GM12874 (cell line): ENCODE results near the gene DMD.

Experiments
- CTCF ChIP-seq: IDR thresholded peaks from 2 replicates; pipeline ENCODE4 v1.5.1; 2011; ENCODE audit warnings: low read depth, mild to moderate bottlenecking, control low read depth, low read length, moderate library complexity; ENCODE audit not compliant: insufficient read depth

The DMD gene

DNA sequence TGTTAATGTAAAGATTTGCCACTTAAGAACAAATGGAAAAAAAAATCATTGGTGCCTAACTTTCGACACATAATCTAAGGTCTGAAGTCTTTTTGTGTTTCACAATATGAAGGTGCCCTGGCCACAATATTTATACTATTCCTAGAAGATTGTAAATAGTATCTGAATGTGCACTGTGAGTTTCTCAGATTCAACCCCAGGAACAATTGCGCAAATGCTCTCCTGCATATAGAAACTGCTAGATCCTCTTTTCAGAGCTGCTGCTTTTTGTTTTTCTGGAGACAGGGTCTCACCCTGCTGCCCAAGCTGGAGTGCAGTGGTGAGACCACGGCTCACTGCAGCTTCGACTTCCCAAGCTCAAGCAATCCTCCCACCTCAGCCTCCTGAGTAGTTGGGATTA is 1659.4 kb downstream of the DMD start:
- no peak for TF ChIP-seq CTCF

DNA sequence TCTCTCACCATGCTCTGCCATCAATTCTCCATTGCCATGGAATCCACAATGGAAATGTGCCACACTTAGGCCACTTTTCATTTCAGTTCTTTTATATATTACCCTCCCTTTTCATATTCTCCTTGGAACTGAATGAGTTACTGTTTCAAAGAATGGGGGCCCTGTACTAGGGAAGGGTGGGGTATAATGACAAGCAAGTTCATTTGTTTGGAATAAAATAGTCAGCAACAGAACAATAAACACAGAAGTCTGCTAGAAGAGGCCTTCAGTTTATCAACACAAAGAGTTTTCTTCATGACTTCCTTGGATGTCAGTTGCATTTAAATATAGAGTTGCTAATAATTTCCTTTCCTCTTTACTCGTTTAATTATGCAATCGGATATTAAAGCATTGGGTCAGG is 1661.2 kb downstream of the DMD start:
- no peak for TF ChIP-seq CTCF

DNA sequence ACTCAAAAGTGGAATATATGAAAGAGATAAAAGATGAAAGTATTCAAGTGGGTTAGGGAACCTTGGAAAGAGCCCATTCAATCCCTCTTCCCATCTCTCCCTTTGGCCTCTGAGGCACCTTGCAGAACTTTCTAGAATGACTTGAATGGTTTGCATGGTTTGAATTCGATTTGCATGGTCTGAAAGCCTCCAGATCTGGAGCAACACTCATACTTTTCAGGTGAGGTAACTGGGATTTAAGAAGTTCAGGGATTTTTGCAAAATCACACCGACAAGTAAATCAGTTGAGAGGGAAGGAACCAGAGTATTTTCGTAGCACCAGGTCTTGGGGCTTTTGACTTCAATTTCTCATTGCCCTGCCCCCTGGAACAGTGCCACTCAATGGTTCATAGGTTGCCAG is 1663.5 kb downstream of the DMD start:
- TF ChIP-seq CTCF = no peak

DNA sequence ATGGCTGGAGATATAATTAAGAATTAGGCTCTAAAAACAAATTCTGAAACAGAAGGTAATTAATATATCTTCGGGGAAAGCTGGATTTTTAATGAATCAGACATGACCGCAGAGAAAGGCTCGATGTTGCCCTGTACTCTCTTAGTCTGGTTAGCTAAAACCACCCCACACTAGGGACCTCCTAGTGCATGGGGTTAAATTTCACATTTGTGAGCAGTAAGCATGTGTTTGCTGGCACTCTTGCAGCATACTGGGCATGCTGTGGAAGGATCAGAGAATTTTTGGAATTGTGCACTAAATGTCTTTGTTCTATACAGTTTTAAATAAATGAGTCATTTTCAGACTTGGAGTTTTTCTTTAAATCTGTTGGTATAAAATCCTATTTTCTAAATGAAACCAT is 1663.9 kb downstream of the DMD start:
- TF ChIP-seq CTCF = no peak

- no peak for TF ChIP-seq CTCF
These were observed 1665.2 kb downstream of the DMD start for GRCh38 chrX:31546126-31546525.

- TF ChIP-seq CTCF = no peak
These were observed 1665.6 kb downstream of the DMD start for GRCh38 chrX:31545726-31546125.

DNA sequence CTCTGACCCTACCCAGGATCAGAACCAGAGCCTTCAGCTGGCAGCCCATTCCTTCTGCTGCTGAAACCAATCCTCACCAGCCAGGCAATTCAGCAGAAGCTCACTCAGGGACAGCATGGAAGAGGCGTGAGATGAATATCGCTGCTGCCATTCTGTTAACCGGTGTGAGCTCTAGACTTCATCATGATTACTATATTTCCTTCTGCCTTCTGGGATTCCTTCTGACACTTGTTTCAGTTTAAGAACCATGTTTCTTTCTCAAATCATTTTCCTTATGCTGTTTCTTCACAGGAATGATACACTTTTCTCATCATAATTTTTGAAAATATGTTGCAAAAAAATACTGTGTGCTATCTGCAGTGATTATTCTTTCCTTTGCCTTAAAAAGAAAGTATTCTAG is 1666.2 kb downstream of the DMD start:
- no peak for TF ChIP-seq CTCF

DNA sequence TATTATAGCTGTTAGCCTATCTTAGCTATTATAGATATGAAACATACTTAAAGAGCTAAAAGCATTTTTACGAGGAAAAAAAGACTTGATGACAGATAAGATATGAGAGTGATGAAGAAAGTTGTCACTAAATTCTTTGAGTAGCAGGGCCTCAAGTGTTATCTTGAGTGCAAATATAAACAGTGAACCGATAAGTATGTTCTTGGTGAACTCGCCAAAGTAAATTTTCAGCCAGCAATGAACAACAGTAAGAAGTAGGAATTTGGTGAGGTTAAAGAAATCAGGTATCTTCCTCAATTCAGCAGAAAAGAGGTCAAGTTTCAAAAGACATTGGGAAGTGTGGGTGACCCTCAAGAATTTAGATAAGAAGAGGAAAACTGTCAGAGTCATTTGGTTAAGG is 1667.7 kb downstream of the DMD start:
- no peak for TF ChIP-seq CTCF
